CD4-positive, alpha-beta T cell treated with Interleukin-15 for 4 hours (primary cell): ENCODE measurements around the gene WNT9A.
"Not testable (repeated sequence)": the region's sequence is repeated elsewhere in the genome, so short reads cannot be mapped to it uniquely, and the experiment has no call there.

Experiments
- DNase-seq: peaks from one replicate; pipeline ENCODE4 v3.0.0-alpha.2; 2020; ENCODE audit warnings: low spot score

Gene WNT9A, protein sequence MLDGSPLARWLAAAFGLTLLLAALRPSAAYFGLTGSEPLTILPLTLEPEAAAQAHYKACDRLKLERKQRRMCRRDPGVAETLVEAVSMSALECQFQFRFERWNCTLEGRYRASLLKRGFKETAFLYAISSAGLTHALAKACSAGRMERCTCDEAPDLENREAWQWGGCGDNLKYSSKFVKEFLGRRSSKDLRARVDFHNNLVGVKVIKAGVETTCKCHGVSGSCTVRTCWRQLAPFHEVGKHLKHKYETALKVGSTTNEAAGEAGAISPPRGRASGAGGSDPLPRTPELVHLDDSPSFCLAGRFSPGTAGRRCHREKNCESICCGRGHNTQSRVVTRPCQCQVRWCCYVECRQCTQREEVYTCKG

DNA sequence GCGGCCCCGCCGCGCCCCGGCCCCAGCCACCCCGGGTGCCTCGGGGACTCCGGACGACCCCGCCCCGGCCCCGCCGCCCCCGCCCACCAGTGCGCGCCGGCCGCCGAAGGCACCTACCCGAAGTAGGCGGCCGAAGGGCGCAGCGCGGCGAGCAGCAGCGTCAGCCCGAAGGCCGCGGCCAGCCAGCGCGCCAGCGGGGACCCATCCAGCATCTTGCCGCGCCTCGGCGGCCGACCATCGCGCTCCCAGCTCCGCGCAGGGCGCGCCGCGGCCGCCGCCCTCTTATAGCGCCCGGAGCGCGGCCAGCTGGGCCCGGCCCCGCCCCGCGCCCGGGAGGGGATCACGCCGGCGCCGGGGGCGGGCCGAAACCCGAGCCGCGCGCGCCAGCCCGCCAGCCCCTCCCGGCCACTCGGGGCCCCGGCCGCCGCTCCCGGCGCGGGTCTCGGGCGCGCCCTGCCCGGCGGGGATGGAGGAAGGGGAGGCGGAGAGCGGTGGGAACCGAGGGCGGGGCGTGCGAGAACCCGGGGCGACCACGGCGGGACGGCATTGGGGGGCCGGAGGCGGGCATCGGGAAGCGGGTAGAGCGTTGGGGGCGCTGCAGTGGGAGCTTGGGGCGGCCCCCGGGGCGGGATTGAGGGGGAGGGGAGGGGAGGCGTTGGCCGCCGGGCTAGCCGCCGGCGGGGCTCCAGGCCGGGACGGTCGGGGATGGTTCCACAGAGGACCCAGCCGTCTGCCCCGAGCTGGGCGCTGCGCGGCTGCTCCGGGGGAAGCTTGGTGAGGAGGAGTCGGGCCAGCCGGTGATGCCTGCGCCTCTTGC is at the start of gene WNT9A:
TSS of gene WNT9A (minus strand) at position 257 of the 817 bp plus-strand sequence. CDS start at position 212, 45 bp downstream.
- no peak for DNase-seq

DNA sequence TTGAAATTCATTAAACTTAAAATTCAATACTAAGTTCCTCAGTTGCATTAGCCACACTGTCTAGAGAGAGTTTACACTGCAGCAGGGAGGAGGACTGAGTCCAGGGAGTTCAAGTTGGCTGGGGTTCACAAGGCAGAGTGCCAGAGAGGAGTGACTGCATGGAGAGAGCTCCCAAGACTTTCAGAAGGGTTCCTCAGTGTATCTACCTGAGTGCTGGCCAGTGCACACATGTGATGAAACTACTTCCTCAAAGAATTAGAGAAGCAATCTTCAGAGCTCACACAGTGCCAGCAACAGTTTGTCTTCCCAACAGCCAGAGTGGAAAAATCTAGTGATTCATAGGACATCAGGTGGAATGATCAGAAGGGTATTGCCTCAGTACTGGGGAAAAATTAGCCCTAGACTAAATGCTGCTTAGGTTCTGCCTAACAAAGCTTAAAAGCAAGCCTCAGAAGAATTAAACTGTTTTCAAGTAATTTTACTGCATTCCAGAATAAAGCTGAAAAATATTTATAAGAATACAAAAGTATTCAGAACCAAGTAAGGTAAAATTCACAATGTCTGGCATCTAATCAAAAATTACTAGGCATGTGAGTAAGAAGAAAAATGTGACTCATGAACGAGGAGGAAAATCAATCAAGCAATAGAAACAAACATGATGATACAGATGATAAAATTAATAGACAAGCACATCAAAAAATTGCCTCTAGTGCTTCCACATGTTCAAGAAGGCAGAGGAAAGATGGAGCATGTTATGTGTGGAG is 48.6 kb upstream of the WNT9A start:
- DNase-seq, result no peak

DNA sequence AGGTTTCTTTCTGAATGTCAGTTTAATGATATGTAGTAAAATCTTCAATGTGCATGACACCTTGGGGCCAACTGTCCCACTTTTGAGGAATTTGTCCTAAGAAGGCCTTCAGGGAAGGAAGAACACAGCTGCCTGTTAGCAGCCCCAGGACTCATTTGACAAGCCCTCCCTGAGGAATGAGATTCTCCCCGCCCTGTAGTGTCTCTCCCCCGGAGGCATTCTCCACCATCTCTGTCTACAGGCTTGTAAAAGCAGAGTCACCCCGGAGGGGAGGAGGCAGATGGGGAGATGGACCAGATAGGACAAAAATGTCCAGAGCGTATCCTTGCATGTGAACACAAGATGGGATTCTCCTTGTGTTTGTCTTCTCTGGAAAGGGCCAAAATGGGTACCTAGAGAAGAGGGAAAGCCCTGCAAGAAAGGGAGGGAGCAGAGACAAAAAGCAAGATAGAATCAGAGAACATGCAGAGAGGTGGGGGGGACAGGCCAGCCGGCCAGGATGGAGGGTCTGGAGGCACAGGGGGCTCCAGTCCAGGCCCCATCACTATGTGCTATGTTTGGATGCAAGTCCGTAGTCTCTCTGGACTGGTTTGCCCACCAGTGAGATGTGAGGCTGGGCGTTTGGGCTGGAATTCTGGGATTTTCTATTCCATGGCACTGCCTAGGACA is 47.0 kb upstream of the WNT9A start:
- no peak for DNase-seq

DNA sequence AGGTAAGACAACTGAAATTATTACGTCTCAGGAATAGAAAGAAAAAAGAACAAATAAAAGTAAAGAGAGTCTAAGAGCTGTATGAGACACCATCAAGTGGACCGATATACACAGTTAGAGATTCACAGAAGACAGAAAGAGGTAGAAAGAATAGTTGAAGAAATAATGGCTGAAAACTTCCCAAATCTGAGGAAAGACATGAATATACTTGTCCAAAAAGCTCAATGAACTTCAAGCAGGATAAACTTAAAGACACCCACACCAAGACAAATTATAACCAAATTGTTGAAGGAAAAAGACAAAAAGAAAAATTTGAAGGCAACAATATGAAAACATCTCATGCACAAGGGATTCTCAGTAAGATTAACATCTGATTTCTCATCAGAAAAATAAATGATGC is 39.4 kb upstream of the WNT9A start:
- no peak for DNase-seq

DNA sequence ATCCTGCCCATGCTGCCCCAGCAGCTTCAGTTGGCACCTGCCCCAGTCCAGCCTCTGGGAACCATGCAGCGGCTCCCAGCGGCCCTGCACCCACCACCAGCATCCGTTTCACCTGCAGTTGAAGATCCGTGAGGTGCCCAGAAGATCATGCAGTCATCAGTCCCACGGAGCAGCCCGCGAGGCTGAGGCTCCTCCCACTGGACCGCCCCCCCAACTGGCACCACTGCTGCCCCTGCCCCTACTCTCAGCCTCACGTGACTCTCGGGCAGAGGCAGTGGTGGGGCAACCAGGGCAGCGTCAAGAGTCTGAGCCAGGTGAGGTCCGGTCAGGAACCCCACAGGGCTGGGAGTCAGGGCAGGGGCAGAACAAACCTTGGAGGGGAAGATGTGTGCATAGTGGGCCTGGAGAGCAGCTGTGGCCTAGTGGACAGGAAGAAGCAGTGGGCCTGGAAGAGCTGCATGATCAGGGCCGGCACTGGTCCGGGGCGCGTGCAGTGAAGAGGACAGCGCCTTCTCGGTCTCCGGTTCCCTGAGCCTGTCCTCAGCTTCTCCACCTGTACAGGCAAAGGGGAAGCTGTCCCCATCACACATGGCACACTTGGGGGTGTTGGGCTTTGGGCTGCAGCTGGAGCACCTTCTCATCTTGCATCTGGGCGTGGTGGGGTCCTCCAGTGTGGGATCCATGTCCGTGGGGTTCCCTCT is 28.0 kb upstream of the WNT9A start:
- DNase-seq, result not testable (repeated sequence)

DNA sequence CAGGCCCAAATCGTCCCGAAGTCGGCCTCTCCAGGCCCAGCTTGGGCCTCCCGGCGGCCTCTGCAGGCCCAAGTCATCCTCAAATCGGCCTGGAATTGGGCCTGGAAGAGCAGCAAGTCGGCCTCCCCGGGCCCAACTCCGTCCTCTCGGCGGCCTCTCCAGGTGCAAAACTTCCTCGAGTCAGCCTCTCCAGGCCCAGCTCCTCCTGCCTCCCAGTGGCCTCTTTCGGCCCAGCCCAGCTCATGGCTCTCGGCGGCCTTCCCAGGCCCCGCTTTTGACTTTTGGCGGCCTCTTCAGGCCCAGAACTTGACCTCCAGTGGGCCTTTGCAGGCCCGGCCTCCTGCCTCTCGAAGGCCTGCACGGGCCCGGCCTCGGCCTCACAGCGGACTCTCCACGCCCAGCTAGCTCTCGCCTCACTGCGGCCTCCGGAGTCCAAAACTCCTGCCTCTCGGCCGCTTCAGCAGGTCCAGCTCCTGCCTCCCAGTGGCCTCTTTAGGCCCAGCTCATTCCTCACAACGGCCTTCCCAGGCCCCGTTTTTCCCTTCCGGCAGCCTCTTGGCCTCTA is 26.1 kb upstream of the WNT9A start:
- DNase-seq, result not testable (repeated sequence)

DNA sequence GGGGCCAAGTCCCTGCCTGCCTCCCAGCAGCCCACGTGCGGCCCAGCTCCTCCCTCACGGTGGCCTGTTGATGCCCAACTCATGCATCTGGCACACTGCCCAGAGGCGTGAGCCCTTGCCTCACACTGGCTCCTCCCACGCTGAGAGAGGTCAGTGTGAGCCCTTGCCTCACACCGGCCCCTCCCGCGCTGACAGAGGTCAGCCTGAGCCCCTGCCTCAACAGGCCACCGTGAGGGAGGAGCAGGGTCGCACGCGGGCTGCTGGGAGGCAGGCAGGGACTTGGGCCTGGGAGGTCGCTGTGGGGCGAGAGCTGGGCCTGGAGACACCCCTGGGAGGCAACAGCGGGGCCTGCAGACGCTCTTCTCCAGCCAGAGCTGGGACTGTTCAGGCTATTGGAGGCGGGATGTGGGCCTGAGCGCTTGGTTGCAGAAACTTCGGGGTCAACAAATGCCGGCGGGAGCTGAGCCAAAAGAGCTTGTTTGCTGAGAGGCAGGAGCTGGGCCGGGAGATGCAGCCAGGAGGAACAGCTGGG is 25.2 kb upstream of the WNT9A start:
- DNase-seq, result not testable (repeated sequence)

DNA sequence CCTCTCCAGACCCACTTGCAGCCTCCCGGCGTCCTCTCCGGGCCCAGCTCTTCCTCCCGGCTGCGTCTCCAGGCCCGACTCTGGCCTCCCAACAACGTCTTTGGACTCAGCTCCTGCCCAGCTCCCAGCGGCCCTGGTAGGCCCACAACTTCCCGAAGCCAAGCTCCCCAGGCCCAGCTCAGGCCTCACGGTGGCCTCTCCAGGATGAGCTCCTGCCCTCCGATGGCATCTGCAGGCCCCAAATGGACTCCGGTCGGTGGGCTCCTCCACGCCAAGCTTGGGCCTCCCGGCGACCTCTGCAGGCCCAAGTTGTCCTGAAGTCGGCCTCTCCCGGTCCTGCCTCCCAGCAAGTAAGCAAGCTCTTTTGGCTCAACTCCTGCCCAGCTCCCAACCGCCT is 24.5 kb upstream of the WNT9A start:
- not testable (repeated sequence) for DNase-seq

DNA sequence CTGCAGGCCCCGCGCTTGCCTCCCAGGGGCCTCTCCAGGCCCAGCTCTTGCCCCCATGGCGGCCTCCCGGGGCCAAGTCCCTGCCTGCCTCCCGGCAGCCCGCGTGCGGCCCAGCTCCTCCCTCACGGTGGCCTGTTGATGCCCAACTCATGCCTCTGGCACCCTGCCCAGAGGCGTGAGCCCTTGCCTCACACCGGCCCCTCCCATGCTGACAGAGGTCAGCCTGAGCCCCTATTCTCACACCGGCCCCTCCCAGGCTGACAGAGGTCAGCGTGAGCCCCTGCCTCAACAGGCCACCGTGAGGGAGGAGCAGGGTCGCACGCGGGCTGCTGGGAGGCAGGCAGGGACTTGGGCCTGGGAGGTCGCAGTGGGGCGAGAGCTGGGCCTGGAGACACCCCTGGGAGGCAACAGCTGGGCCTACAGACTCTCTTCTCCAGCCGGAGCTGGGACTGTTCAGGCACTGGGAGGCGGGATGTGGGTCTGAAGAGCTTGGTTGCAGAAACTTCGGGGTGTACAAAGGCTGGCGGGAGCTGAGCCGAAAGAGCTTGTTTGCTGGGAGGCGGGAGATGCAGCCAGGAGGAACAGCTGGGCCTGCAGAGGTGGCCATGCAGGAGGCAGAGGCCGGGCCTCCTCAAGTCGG is 24.0 kb upstream of the WNT9A start:
- not testable (repeated sequence) for DNase-seq

DNA sequence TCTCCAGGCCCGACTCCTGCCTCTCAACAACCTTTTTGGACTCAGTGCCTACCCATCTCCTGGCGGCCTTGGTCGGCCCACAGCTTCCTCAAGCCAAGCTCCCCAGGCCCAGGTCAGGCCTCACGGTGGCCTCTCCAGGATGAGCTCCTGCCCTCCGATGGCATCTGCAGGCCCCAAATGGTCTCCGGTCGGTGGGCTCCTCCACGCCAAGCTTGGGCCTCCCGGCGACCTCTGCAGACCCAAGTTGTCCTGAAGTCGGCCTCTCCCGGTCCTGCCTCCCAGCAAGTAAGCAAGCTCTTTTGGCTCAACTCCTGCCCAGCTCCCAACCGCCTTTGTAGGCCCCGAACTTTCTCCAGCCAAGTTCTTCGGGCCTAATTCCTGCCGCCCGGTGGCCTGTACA is 23.5 kb upstream of the WNT9A start:
- not testable (repeated sequence) for DNase-seq

DNA sequence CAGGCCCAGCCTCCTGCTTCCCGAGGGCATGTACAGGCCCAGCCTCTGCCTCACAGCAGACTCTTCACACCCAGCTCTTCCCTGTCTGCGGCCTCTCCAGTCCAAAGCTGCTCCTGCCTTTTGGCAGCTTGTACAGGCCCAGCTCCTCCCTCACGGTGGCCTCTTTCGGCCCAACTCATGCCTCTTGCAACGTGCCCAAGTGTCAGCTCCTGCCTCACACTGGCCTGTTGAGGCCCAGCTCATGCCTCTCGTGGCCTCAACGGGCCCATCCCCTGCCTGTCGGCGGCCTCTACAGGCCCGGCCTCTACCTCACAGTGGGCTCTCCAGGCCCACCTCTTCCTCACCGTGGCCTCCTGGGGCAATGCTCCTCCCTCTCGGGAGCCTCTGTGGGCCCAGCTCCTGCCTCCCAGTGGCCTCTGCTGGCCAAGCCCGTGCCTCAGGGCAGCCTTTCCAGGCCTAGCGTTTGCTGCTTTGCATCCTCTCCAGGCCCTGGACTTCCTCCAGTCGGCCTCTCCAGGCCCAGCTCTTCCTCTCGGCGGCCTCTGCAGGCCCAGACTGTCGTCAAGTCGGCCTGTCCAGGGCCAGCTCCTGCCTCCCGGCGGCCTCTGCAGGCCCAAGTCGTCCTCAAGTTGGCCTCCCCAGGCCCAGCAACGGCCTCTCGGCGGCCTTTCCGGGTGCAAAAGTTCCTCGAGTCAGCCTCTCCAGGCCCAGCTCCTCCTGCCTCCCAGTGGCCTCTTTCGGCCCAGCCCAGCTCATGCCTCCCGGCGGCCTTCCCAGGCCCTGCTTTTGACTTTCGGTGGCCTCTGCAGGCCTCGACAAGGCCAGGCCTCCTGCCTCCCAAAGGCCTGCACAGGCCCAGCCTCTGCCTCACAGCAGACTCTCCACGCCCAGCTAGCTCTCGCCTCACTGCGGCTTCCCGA is 22.6 kb upstream of the WNT9A start:
- not testable (repeated sequence) for DNase-seq

DNA sequence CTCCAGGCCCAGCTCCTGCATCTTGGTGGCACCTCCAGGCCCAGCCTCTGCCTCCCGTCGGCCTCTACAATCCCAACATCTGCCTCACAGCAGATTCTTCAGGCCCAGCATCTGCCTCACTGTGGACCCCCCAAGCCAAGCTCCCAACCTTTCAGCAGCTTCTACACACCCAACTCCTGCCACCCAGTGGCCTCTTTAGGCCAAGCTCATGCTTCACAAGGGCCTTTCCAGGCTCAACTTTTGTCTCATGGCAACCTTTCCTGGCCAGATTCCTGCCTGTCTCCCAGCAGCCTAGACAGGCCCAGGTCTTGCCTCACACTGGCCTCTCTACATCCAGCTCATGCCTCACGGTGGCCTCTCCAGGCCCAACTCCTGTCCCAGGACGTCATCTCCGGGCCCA is 20.1 kb upstream of the WNT9A start:
- DNase-seq, result not testable (repeated sequence)

DNA sequence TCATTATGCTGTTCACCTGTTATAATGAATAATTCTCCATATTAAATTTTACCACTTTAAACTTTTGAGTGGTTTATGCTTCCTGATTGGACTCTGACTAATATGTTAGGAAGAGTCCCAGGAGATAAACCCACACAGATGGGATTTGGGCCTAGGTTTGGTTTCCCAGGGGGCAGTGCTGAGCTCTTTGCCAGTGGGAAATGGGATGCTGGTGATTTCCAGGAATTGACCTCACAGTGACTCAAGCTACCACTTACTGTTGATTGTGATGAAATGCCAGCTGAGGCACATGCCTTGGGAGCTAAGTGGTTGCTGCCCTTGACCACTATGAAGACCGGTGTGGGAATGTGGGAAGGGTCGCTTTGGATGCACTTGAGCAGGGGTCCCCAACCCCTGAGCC is 19.0 kb upstream of the WNT9A start:
- not testable (repeated sequence) for DNase-seq

DNA sequence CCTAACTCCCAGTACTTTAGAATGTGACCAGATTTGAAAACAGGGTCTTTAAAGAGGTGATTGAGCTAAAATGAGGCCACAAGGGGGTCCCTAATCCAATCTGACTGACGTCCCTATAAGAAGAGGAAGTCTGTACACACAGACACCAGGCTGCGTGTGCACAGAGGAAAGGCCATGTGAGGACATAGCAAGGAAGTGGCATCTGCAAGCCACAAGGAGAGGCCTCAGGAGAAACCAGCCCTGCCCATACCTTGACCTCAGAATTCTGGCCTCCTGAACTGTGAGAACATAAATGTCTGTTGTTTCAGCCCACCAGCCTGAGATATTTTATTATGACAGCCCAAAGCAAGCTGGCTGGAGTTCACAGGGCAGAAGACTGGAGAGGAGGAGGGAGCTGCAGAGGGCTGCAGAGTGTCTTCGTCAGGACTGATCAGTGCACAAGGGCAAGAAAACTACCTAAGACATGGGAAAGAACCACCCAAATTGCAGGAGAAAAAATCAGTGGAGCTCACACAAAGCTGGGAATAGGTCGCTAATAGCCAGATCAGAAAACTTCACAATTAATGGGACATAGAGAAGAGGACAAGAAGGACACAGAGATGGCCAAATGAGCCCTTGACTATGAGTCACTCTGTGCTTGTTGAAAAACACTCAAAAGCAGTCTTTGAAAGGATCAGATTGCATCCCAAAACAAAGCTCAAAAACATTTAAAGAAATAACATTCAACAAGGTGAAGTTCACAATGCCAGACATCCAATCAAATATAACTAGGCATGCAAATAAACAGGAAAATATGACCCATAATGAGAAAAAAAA is 14.1 kb upstream of the WNT9A start:
- DNase-seq, result no peak

DNA sequence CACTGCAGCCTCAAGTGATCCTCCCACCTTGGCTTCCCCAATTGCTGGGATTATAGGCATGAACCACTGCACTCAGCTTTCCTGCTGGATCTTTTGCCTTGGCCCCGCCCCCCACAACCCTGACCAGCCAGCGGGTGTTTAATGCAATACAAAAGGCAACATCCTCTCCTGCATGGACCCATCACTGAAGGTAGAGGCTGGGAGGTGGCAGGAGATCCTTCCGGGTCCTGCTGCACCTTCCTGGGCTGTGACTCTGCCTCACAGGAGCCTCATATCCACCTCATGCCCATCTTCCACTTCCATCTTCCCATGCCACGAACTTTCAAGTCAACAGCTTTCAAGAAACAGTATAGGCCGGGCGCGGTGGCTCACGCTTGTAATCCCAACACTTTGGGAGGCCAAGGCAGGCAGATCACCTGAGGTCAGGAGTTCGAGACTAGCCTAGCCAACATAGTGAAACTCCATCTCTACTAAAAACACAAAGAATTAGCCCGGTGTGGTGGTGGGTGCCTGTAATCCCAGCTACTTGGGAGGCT is 11.7 kb upstream of the WNT9A start:
- no peak for DNase-seq

DNA sequence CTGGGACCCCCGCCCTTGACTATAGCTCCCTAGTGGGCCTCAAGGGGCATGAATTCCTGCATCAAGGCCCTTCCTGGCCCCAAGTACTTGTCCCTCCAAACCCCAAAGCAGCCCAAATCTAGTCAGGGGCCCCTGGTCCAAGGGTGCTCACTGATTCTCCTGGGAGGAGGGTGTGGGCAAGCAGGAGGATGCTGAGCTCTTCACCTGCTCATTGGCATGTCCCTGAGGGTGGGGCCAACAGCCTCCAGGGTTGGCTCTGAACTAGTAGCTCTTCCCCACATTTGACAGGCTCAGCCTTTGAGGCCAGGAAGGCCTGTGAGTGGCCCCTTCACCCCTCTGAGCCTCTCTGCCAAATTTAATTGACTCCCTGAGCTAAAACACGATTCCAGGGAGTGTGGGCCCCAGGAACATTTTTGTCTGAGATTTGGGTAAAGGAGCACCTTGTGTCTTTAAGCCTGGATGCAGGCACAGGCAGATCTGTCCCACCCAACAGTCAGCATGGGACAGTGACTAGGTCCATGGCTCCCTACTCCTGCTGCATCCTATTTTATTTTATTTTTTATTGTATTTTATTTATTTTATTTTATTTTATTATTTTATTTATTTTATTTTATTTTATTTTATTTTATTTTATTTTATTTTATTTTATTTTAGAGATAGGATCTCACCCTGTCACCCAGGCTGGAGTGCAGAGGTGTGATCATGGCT is 11.0 kb upstream of the WNT9A start:
- no peak for DNase-seq

DNA sequence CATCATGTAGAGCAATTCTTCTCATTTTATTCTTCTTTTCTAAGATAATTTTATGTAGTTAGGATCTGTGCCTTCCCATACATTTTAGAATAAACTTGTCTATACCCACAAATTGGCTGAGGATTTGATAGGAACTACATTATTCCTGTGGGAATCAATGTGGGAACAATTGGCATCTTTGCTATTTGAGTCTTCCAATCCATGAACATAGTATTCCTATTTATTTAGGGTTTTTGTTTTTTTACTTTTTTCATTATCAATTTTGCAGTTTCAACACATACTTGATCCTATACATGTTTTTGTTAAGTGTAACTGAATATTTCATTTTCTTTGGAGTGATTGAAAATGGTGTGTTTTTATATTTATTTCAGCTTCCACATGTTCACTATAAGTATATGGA is 8.1 kb upstream of the WNT9A start:
- no peak for DNase-seq
